PFSK-1 (cell line): Measurements from ENCODE around the gene ELMO1.

ENCODE experiments used
- FOXP2 ChIP-seq: optimal IDR thresholded peaks from 2 replicates; pipeline ENCODE3; 2011; ENCODE audit warnings: borderline replicate concordance, control low read depth, inconsistent platforms; ENCODE audit not compliant: insufficient read depth; ENCODE audit errors: extremely low read length, extremely low read depth
- POLR2AphosphoS5 ChIP-seq: IDR thresholded peaks from 2 replicates; pipeline ENCODE4 v1.6.1; 2012; ENCODE audit warnings: low read depth, mild to moderate bottlenecking, control low read depth, low read length, moderate library complexity
- SIN3A ChIP-seq: IDR thresholded peaks from 2 replicates; pipeline ENCODE4 v1.6.1; 2012; ENCODE audit warnings: mild to moderate bottlenecking, low read length, moderate library complexity, borderline replicate concordance; ENCODE audit not compliant: insufficient read depth
- TAF1 ChIP-seq: IDR thresholded peaks from 2 replicates; pipeline ENCODE4 v1.6.1; 2012; ENCODE audit warnings: low read length, control low read depth, borderline replicate concordance; ENCODE audit not compliant: insufficient read depth
- TF ChIP-seq, protein P1 (sequence below), 2 experiments: IDR thresholded peaks; 2 replicates each; pipeline versions ENCODE4 v1.6.1 to v1.8.0; 2011 to 2012; ENCODE audit warnings: low read depth in 2 of 2, low read length in 2 of 2, control low read depth in 1 of 2, inconsistent platforms in 1 of 2, mild to moderate bottlenecking in 1 of 2, moderate library complexity in 1 of 2; ENCODE audit not compliant: insufficient read depth in 1 of 2

ELMO1 gene

DNA sequence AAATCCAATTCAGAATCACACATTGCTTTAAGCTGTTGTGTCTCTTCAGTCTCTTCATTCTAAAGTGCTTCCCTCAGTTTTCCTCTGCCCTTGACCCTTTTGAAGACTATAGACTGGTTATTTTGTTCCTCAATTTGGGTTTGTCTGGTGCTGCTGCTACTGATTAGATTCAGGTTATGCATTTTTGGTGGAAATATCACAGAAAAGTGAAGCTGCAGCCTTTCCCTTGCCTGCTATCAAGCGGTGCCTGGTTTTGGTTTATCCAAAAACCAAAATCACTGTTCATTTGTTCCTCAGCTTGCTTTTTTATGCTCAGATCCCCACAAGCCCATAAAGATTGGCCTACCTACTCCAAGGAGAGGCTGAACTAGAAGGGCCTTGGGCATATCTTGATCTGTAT lies 55.2 kb downstream of the ELMO1 start:
- TF ChIP-seq TAF1 = no peak
- TF ChIP-seq SIN3A = no peak
- TF ChIP-seq, protein P1, sequence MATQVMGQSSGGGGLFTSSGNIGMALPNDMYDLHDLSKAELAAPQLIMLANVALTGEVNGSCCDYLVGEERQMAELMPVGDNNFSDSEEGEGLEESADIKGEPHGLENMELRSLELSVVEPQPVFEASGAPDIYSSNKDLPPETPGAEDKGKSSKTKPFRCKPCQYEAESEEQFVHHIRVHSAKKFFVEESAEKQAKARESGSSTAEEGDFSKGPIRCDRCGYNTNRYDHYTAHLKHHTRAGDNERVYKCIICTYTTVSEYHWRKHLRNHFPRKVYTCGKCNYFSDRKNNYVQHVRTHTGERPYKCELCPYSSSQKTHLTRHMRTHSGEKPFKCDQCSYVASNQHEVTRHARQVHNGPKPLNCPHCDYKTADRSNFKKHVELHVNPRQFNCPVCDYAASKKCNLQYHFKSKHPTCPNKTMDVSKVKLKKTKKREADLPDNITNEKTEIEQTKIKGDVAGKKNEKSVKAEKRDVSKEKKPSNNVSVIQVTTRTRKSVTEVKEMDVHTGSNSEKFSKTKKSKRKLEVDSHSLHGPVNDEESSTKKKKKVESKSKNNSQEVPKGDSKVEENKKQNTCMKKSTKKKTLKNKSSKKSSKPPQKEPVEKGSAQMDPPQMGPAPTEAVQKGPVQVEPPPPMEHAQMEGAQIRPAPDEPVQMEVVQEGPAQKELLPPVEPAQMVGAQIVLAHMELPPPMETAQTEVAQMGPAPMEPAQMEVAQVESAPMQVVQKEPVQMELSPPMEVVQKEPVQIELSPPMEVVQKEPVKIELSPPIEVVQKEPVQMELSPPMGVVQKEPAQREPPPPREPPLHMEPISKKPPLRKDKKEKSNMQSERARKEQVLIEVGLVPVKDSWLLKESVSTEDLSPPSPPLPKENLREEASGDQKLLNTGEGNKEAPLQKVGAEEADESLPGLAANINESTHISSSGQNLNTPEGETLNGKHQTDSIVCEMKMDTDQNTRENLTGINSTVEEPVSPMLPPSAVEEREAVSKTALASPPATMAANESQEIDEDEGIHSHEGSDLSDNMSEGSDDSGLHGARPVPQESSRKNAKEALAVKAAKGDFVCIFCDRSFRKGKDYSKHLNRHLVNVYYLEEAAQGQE (IDR thresholded peaks at IDR 0.05; ENCODE audit: insufficient read depth in 1 of 2, low read depth in 2 of 2, low read length in 2 of 2) = no peak
- no peak for TF ChIP-seq POLR2AphosphoS5
- no peak for TF ChIP-seq FOXP2

DNA sequence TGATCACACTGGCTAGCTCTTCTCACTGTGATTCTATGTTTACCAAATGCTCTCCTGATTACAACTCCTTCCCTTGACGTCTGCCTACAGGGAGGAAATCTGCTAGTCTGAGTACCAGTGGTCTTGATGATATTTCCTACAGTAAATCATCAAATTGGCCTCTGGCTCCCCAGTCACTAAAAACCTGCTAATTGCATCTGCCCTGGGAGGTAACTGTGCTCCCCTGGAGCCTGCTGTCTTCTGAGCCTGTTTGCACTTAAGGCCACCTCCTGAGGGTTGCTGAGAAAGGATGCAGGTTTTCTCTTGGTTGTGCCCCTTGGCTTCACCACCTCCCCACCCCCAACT lies 56.0 kb downstream of the ELMO1 start:
- TF ChIP-seq, protein P1 (IDR thresholded peaks at IDR 0.05; ENCODE audit: insufficient read depth in 1 of 2, low read depth in 2 of 2, low read length in 2 of 2) = no peak
- TF ChIP-seq FOXP2 = no peak
- no peak for TF ChIP-seq SIN3A
- TF ChIP-seq TAF1 = no peak
- TF ChIP-seq POLR2AphosphoS5 = no peak

DNA sequence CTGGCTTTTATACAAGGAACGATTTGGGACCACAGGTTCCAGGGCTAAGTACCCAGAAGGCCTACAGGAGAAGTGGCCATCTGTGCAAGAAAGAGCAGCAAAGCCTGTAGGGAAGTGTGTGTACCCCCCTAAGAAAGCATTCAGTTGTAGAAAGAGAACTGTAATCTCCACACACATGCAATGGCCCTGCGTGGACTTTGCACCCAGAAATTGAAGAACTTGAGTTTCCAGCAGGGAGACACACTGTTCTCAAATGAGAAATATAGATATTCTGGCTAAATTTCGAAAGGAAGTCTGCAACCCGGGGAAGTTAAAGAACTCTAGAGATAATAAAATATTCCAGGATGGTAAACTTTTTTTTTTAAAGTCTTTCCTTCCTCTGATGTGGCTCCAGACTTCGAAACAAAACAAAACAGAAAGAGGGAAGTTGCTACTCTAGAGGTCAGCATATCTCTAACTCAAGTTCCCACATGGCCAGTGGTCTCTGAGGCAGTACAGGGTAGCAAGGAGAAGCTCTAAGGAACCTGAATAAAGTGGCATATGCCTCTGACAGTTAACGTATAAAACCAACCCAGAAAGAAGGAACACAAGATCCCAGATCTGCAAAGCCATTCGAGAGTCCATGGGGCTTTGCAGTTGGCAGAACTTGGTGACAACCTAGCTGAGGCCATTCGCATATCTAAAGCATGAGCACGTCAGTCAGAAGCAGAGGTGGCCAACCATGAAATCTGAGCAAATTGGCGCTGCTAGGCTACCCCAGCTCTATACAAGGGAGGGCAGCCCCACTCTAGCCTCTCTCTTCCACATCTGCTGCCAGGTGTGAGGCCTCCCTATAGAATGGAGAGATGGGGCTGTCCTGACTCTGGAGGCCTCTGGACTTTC lies 56.6 kb downstream of the ELMO1 start:
- TF ChIP-seq TAF1 = no peak
- TF ChIP-seq POLR2AphosphoS5 = no peak
- TF ChIP-seq SIN3A = no peak
- TF ChIP-seq, protein P1 (IDR thresholded peaks at IDR 0.05; ENCODE audit: insufficient read depth in 1 of 2, low read depth in 2 of 2, low read length in 2 of 2) = no peak
- no peak for TF ChIP-seq FOXP2

DNA sequence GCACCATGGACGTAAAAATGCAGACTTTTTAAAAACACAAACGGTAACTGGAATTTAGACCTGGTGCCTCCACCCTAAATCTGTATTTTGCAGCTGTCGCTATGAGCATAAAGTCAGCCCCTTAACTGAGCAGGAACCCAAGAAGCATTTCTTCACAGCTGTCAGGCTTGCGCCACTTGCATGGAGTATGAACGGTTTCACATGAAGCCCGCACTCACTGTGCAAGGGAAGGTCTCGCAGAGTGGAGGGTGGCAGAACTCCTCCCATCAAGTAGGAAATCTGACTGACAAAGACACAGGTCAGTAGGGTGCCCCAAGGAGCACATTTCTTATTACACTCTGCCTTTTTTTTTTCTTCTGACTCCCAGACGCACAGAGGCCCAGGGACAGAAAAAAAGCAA lies 58.5 kb downstream of the ELMO1 start:
- no peak for TF ChIP-seq TAF1
- no peak for TF ChIP-seq FOXP2
- no peak for TF ChIP-seq SIN3A
- TF ChIP-seq POLR2AphosphoS5 = no peak
- TF ChIP-seq, protein P1 (IDR thresholded peaks at IDR 0.05; ENCODE audit: insufficient read depth in 1 of 2, low read depth in 2 of 2, low read length in 2 of 2) = no peak
